GM21737 (cell line): ENCODE data around the gene ETS1.
"Not testable (repeated sequence)": the region's sequence is repeated elsewhere in the genome, so short reads cannot be mapped to it uniquely, and the experiment has no call there.

ENCODE experiments used
- ATAC-seq: cut with Tn5 transposase; IDR thresholded peaks from one replicate; pipeline ENCODE4 v1.9.1; 2021; ENCODE audit warnings: mild to moderate bottlenecking, moderate library complexity; ENCODE audit not compliant: unreplicated experiment

Gene ETS1

DNA sequence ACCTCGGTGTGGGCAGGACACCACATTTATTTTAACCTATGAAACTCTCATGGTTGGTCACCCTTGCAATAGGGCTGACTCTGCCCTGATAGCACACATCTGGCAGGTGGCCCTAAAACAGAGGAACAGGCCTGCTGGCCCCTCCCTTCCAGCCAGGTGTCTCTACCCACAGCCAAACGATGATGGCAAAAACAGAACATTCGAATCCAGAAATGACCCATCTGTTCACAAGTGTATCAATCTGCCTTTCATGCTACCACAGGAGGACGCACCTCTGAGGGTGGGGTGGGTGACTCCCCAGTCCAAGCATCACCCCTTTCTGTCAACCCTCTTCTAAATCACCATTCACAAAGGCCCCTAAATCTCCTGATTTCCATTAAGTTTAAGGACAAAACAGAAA is 118.1 kb downstream of the ETS1 start:
- peak; percentile 36 for ATAC-seq

DNA sequence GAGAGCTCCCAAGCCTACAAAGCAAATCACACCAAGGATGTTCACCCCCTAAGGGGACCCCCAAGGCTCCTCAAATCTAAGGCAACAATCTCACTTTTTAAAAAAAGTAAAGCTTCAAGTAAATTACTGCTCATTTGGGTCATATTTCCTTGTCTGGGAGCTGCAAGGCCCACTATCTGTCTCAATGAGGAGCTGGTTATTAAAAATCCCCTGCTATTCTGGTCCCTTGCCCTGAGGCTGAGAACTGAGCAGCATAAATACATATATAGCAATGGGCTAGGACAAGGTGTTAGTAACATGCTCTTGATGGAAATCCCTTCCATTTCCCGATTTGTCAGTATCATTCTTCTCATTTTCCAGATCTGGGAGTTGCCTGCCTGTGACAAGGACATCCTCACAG is 119.2 kb downstream of the ETS1 start:
- ATAC-seq, result no peak

DNA sequence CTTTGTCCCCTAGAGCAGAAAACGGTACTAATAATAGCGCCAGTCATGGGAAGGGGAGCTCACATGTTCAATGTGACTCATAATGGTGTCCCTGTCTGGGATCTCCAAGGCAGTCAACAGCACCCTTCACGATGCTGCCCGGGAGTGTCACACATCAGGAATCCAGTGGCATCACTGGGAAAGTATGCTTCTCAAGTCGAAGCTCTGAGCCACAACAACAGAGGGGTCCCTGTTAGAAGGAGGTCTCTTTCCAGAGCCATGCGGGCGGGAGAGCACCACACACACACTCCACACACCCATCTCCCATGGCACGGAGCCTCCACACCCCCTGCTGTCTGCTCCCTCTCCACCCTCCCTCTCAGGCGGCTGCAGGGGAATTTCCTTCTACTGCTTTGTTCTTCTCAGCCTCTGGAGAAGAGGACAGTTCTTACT is 119.7 kb downstream of the ETS1 start:
- no peak for ATAC-seq

DNA sequence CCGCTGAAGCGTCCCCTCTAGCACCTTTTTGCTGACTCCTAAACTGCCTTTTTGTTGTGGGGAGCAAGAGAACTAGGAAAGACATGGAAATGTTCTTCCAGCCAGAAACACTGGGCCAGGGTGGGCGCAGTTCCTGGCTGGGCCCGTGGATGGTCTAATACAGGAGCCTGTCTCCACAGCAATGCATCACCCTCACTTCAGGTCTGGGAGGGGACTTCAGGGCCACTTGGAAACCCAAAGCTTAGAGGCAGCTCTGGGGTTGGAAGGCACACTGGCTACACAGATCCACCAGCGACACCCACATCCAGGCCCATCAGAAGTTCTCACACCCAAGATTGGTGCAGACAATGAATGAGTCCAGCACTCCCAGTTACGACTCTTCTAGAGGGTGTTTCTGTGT is 120.3 kb downstream of the ETS1 start:
- no peak for ATAC-seq

DNA sequence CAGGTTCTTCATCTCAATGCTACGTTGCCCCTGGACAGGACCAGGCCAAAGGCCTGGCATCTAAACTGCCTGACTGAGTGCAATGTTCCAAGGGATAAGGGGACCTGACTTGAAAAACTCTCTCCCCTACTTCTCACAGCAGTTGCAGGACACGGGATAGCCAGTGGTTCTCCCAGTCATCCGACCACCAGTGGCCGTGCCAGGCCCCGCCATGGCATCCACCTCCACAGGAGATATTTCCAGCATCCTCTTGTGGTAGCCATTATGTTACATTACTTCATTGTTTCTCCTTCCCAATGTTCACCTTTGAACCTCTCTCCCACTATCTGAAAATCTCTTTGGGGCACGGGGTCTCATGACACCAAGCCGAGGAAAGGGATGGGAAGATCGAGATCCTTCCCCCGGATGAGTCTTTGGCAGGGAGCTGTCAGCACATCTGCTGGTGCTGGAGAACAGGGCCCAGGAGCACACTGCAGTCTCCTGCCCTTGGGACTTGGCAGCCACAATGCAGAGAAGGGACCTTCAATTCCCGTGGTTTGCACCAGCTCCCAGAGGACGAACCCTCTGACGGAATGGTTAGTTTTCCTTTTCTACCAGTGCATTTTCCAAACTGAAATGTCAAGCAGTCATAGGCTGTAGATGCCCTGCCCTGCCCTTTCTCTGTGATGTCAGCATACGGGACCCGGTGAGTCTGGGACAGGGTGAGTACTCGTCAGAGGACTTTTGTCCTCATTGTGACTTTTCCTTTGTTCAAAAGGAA is 121.2 kb downstream of the ETS1 start:
- ATAC-seq, result no peak

DNA sequence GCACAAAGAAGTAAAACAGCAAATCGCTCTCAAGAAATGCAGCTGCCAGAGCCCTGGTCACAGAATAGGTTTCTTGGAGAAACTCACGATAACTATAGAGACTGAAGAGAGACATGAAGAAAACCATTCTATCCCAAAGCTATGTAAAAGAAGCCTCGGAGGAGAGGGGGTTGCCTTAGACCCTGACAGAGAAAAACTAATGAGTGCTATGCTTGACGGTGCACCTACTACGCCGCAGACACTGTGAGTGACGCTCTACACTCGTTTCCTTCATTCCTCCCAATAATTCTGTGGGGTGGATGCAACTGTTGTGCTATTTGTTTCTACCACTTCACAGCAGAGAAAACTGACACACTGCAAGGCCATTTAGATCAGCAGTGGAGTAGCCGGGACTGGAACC is 121.8 kb downstream of the ETS1 start:
- ATAC-seq, result no peak

DNA sequence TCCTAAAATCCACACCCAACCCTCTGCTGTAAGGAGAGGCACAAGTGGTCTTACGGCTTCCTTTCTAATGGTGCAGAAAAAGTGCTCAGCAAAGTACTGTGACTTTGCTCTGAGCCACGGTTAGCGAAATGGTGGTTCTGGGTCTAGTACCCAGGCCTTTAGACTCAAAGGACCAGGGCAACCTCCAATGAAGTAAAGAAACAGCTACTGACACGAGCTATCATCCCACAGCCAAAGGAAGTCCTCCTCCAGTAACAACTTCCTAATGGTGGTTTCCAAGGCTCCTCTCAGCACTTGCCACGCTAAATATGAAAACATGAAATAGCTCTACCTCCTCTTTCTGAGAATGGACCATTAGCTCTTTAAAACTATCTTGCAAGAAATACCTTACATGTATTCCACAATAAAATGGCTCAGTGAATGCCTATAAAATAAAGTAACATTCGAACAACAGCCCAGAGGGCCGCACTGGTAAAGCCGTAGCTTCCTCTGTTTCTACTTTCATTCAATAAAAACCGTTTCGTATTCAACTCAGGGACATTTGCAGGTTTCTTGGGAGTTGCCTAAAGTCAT is 122.4 kb downstream of the ETS1 start:
- ATAC-seq, result no peak

DNA sequence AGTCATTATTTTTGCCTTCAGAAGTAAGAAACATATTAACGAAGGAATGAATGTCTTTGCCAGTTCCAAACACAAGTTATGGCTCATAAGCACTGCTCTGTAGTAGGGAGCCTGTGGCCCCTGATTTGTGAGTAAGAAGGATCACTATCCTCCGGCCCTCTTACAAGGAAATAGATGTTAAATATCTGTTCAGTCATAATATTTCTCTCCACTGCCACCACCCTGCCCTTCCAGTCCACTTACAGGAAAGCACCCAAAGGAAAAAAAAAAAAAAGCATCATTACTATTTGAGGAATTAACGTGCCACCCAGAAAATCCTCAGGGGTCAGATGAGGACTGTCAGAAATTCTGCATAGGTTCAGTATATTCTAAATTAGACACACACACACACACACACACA is 123.4 kb downstream of the ETS1 start:
- no peak for ATAC-seq

DNA sequence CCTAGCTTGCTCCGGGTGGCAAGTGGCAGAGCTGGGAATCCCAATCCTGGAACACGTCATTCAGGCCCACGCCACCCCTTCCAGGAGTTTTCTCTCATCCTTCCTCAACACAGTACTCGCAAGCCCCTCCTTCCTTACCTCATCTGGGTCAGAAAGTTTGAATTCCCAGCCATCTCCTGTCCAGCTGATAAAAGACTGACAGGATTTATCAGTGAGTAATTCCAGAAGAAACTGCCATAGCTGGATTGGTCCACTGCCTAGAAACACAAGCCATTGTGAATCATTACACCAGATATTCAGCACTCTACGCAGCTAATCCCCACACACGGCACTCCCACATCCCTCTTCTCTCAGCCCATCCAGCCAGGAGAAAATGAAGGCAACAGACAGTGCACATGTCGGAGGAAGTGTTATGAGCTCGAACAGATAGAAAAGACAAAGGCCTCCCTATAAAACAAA is 124.0 kb downstream of the ETS1 start:
- no peak for ATAC-seq

DNA sequence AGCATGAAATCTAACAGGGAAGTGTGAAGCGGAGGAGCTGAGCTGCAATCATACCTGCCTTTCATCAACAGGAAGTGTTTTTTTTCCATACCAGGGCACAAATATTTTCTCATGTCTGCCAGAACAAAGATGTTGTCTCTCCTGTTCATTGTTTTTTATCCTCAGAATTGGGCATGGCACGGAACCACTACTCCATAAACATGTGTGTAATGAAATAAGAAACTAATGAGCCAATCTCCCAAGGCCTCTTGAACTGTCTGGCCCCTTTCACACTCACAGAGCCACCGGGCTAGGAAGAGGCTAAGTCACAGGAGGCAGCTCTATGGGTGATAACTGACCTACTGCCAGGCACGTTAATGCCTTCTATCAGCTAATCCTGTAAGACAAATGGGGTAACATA is 124.4 kb downstream of the ETS1 start:
- no peak for ATAC-seq

DNA sequence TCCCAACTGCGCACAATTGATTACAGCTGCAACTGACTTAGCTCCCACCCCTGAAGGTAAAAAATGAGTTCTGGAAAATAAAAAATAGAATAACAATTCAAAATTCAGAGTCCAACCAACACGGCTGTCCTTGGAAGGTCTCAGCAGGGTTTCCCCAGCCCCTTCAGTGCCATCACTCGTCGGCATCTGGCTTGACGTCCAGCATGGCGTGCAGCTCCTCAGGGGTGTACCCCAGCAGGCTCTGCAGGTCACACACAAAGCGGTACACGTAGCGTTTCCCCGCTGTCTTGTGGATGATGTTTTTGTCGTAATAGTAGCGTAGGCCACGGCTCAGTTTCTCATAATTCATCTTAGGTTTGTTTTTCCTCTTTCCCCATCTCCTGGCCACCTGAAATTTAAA is 125.2 kb downstream of the ETS1 start:
- no peak for ATAC-seq

DNA sequence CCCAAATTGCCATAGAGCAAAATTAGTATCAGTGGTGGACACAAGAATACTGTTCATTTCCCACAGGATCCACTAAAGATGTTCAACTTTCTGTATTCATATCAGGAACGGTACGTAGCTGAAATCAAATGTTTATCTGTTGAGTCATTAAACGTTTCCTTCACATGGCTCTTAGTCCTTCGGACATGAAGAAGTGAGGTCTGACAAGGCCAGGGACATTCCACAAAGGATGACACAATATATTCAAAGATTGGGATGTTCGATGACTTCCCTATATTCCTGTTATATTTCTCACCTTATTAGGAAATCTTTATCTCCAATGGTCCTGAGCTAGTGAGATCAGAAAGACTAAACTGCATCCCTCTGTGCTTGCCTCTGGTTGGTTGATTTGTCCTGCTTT is 129.0 kb downstream of the ETS1 start:
- no peak for ATAC-seq

DNA sequence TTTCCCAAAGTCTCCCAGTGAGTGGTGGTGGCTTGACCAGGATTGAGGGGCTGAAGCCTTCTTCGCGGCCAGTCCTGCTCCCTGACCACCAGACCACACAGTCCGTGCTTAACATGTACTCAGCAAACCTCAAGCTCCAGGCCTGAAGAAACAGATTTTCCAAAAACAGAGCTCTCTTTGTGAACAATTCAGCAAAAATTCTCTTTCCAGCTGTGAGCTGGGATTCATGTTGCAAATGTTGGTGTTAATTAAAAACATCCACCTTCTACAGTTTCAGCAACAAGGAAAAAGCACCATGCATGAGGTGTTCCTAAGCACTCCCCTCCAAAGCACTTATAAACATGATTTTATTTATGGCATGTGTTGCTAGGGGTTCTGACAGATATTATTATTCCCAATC is 129.5 kb downstream of the ETS1 start:
- no peak for ATAC-seq

DNA sequence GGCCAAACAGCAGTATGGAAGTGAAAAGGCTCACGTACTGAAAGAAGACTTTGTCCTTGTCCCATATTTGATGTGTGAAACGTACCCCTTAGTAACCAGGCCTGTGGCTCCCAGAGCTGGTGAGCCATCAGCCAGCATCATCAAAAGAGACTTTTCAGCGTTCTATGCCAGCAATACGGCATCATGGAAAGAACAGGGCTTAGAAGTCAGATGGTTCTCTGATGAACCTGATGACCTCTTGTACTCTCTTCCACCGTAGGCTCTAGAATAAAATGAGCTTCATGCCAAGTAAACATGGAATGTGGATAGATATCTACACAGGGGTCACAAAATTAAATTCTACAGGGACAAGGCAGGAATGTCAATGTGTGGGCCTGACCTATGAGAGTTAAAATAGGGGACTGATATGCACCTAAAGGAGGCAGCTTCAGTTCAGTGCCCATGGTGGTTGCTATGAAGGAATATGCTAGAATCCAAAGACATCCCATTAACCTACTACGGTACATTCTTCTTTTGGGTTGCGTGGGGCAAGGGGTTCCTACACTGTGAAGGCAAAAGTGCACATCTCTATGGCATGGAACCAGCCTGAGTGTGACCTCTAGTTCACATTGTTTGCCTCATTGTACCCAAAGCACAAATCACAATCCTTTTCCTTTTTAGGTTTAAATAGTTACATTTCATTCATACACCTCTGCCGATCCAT is 130.6 kb downstream of the ETS1 start:
- no peak for ATAC-seq

DNA sequence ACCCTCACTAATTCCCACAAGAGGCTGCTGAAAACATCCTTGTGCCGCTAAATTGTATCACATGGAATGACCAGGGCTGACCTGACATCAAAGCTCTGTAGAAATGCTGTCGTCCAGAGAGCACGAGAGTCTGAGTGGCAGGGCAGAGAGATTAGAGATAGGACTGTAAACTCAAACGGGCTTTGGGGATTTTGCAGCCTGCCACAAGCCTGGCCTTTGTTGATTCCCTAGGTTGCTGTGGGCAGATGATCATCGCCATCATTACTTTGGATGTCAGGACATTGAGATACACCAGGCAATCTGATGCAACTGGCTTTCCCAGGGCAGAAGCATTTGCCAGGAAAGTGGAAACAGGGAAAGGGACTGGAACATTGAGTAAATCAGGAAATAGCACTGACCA is 131.6 kb downstream of the ETS1 start:
- ATAC-seq, result no peak

DNA sequence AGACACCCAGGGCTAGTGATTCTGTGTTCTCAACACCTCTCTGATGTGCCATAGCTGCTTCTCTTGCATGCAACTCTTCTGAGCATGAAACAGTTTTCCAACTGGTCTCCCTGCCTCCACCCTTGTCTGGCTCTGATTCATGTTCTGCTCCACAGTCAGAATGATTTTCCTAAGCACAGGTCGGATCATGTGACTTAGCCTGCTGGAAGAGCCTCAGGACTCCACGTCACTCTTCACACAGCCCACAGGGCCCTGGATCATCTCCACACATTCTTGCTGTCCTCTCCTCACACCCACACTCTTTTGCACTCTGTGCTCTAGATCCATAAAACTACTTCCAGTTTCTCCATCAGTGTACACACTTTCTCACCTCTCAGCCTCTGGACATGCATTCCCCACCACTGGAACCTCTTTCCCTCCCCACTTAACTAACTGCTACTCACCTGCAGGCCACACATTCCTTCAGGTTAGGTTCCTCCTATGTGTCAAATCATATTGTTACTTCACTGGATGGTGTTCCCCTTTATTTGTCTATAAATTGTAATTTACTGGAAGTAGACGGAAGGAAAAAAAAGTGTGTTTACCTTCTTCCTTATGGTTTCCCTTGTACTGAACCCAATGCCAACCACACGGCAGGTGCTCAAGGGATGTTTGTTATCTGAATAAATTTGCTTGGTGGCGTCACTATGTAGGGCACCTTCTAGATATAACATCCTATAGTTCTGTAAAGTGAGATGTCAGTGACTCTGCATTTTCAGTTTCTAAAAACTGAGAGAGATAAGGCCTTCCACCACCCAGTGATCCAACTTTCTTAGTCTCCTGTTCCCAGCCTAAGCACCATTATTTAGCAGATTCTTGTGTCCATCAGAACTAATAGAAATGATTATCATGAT is 133.7 kb downstream of the ETS1 start:
- ATAC-seq, result no peak

DNA sequence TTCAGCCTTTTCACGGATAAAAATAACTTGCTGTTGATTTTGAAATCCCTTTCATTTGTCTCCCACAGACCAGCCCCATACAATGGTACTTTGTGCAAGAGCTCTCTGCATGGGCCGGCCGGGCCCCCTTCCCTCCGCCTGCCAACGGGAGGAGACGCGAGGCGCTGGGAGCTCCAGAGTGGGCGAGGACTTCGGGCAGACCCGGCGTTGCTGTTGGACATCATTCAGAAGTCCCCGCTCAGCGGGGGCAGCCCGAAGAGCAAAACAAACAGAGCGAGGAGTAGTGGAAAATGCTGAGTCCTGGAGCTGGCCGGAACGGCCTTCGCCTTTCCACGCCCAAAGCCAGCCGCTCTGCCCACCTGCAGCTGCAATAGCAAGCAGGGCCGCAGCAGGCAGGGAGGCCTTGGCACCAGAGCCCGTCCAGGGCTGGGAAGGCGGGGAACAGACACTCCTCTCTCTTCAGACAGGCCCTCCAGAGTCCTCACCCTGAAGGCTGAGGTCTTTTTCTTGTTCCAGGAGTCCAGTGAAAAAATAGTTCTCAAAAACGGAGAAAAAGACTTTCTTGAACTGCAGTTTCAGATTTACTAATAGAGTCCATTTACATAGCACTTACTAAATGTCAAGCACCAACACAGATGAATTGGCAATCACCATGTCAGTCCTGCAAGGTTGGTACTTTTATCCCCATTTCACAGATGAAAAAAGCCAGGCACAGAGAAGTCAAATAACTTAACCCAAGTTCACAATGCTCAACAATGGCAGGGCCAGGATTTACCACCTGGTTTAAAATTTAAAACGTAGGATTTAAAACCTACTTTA is 135.5 kb downstream of the ETS1 start:
- no peak for ATAC-seq

DNA sequence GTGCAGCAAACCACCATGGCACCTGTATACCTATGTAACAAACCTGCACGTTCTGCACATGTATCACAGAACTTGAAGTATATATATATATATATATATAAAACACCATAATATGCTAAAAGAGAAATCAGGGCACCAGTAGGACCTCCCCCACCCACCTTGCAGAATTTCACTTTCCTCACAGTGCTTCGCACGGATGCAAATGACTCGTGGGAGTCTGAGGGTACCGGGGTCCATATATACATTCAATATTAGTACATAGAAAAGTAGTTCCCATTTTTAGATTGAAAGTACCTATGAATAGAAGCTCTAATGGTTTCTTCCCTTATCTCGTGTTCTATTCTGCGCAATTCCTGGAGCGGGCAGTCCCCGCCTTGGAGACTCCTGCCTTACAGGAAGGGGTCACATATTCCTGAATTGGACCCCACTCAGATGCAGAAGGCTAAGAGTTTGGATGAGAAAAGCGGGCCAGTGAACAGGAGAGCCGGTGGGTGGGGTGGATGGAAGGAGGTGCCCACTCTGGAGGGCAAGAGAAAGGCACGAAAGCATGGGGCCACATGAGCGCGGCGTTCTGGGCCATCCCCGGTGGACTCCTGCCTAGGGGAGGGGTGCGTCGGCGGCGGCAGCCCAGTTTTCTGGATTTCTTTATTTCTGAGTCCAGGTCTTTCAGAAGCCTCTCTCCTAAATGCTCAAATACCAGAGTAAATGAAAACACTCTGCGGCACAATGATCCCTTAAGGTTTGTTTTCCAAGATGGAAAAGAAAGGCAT is 136.3 kb downstream of the ETS1 start:
- ATAC-seq, result no peak

DNA sequence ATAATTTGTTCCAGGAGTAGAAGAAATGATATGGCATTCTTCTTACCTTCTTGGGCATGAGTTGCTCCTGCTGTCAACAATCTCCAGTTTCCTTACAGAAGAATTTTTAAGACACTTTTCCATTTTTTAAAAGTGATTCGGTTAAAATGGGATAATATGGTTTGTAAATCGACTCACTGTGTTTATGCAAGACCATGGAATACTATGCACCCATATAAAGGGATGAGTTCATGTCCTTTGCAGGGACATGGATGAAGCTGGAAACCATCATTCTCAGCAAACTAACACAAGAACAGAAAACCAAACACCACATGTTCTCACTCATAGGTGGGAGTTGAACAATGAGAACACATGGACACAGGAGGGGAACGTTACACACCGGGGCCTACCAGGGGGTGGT is 136.9 kb downstream of the ETS1 start:
- not testable (repeated sequence) for ATAC-seq
